ENCODE measurements around the gene SP110.

Gene SP110

GRCh38 chr2:230172156-230172555, 47.6 kb downstream of the SP110 start:
- CTCF ChIA-PET = interaction anchor here (1.0 to 1.1 kb wide), 2 partner anchors 11 to 164 kb away, joined by 3 to 4 read pairs; no protein-coding TSS in a partner anchor

GRCh38 chr2:230170532-230170931, 49.3 kb downstream of the SP110 start:
- TF ChIP-seq ZNF133 (tag by site-specific recombination; IDR thresholded peaks at IDR 0.05) (no peak), ZNF560 (tag by site-specific recombination; IDR thresholded peaks at IDR 0.05; ENCODE audit: borderline replicate concordance) (no peak)
- H3K4me3 ChIP-seq (ENCODE audit: low read depth, low read length) = no peak overlapping the region
- H3K9me3 ChIP-seq (ENCODE audit: control insufficient read depth, insufficient read depth, low read depth, low read length) = no peaks in the 10 kb centered on the region
- CTCF ChIA-PET = interaction anchor here (0.6 to 1.1 kb wide), 2 partner anchors 10 to 19 kb away, joined by 3 read pairs; no protein-coding TSS in a partner anchor
- H3K27ac ChIP-seq (ENCODE audit: extremely low read depth, low read depth, low read length) = no peak overlapping the region
- H3K36me3 ChIP-seq (ENCODE audit: control insufficient read depth in 2 of 2, insufficient read depth in 1 of 2, low read length in 2 of 2) = no peaks in the 10 kb centered on the region
- POLR2A ChIA-PET = no interaction called here
- no peaks in the 10 kb centered on the region for H3K4me1 ChIP-seq (ENCODE audit: control insufficient read depth, insufficient read depth, low read length)

More at GRCh38 chr2:230172156-230172555, 47.6 kb downstream of the SP110 start:
- H3K27ac ChIP-seq (ENCODE audit: extremely low read depth, low read depth, low read length) = no peak overlapping the region
- no peaks in the 10 kb centered on the region for H3K36me3 ChIP-seq (ENCODE audit: control insufficient read depth in 2 of 2, insufficient read depth in 1 of 2, low read length in 2 of 2)
- no peak overlapping the region for H3K4me3 ChIP-seq (ENCODE audit: low read depth, low read length)
- no peaks in the 10 kb centered on the region for H3K4me1 ChIP-seq (ENCODE audit: control insufficient read depth, insufficient read depth, low read length)
- POLR2A ChIA-PET = no interaction called here
- H3K9me3 ChIP-seq (ENCODE audit: control insufficient read depth, insufficient read depth, low read depth, low read length) = no peaks in the 10 kb centered on the region
- no peak for TF ChIP-seq KLF17 (tag by site-specific recombination; IDR thresholded peaks at IDR 0.05)
- no peak for TF ChIP-seq SP3 (tag by site-specific recombination; IDR thresholded peaks at IDR 0.05)
- TF ChIP-seq KLF16 (tag by site-specific recombination; IDR thresholded peaks at IDR 0.05) = no peak
- no peak for TF ChIP-seq HOXD13 (CRISPR knock-in tag; IDR thresholded peaks at IDR 0.05; ENCODE audit: borderline replicate concordance)
- no peak for TF ChIP-seq YY2 (tag by site-specific recombination; IDR thresholded peaks at IDR 0.05)
- TF ChIP-seq ZNF639 (tag by site-specific recombination; IDR thresholded peaks at IDR 0.05) = no peak
- no peak for TF ChIP-seq ZNF785 (tag by site-specific recombination; IDR thresholded peaks at IDR 0.05)
- no peak for TF ChIP-seq ZNF544 (tag by site-specific recombination; IDR thresholded peaks at IDR 0.05)
- TF ChIP-seq TCF7L2 (IDR thresholded peaks at IDR 0.05; ENCODE audit: borderline replicate concordance, low read depth, low read length) = no peak
- TF ChIP-seq ZNF302 (tag by site-specific recombination; IDR thresholded peaks at IDR 0.05; ENCODE audit: low read depth) = no peak
- TF ChIP-seq PBX3 (CRISPR knock-in tag; IDR thresholded peaks at IDR 0.05) = no peak
- no peak for TF ChIP-seq ZBTB8A (tag by site-specific recombination; IDR thresholded peaks at IDR 0.05)
- no peak for TF ChIP-seq ZXDB (tag by site-specific recombination; IDR thresholded peaks at IDR 0.05)

GRCh38 chr2:230166557-230167170, 53.1 kb downstream of the SP110 start:
- CTCF ChIA-PET = no interaction called here
- Histone ChIP-seq H3K9me3 (ENCODE audit: control insufficient read depth, insufficient read depth, low read depth, low read length) (no peaks in the 10 kb centered on the region), H3K27ac (ENCODE audit: extremely low read depth, low read depth, low read length) (no peak overlapping the region), H3K36me3 (ENCODE audit: control insufficient read depth in 2 of 2, insufficient read depth in 1 of 2, low read length in 2 of 2) (no peaks in the 10 kb centered on the region), H3K4me3 (ENCODE audit: low read depth, low read length) (no peak overlapping the region), H3K4me1 (ENCODE audit: control insufficient read depth, insufficient read depth, low read length) (no peaks in the 10 kb centered on the region)
- POLR2A ChIA-PET = no interaction called here
- TF ChIP-seq ZNF670 (tag by site-specific recombination; IDR thresholded peaks at IDR 0.05; ENCODE audit: low read depth) (no peak), ZSCAN16 (tag by site-specific recombination; IDR thresholded peaks at IDR 0.05) (no peak), ZNF416 (tag by site-specific recombination; IDR thresholded peaks at IDR 0.05) (no peak), ZBTB49 (tag by site-specific recombination; IDR thresholded peaks at IDR 0.05; ENCODE audit: low read depth) (no peak), ZNF610 (tag by site-specific recombination; IDR thresholded peaks at IDR 0.05; ENCODE audit: borderline replicate concordance) (no peak), ZNF664 (tag by site-specific recombination; IDR thresholded peaks at IDR 0.05) (no peak), ZNF626 (tag by site-specific recombination; IDR thresholded peaks at IDR 0.05) (no peak), ZNF639 (tag by site-specific recombination; IDR thresholded peaks at IDR 0.05) (no peak), ZBTB7A (tag by site-specific recombination; IDR thresholded peaks at IDR 0.05; ENCODE audit: low read depth) (no peak)

Measured in HEK293 (cell line).